GM19099 (cell line): ENCODE measurements around the gene FOXE3.

Source experiments
- POLR2A ChIP-seq: IDR thresholded peaks from 3 replicates; pipeline ENCODE4 v1.6.1; 2011; ENCODE audit warnings: low read depth; ENCODE audit not compliant: insufficient read length; ENCODE audit errors: extremely low read depth

The FOXE3 gene

GRCh38 chr1:47418681-47419325 is 2.7 kb downstream of the FOXE3 start:
- no peak for TF ChIP-seq POLR2A

DNA sequence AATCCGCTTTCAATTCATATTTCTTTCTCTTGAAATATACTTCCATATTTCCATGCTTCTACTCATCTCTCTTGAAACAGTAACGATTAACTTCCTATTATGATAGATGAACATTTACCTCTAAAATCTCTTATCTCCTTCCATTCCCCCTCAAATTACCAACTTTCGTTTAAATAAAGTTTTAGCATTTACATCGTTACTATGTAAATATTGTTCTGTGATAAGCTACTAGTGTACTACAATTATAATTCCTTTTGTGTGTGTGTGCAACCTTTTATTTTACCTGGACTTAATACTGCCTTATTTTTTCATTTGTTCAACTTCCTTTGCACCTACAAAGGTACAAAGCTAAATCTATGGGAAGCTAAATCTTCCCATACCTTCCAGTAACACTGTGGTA is 4.5 kb downstream of the FOXE3 start:
- TF ChIP-seq POLR2A: no peak

- TF ChIP-seq POLR2A: no peak
Measured at GRCh38 chr1:47423872-47424271, 7.8 kb downstream of the FOXE3 start.

GRCh38 chr1:47424336-47424982 is 8.4 kb downstream of the FOXE3 start:
- TF ChIP-seq POLR2A: no peak

GRCh38 chr1:47431534-47431933 is 15.4 kb downstream of the FOXE3 start:
- TF ChIP-seq POLR2A: no peak

- TF ChIP-seq POLR2A: no peak
Measured at GRCh38 chr1:47432071-47433036, 16.3 kb downstream of the FOXE3 start.

DNA sequence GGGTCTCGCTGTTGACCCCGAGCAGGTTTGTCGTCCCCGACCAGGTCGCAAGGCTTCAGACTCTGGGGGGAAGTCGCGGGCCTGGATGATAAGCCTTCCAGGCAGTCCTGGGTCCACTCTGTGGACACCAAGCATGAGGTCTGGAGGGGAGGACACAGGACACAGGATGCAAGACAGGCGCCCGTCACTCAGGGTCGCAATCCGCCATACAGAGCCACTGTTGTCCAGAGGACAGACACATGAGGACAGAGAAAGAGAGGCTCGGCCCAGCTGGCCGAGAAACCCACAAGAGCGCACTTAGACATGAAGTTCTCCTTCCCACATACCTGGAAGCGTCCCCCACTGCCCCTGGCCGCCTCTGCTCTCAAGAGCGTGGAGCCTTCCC is 16.9 kb downstream of the FOXE3 start:
- no peak for TF ChIP-seq POLR2A

DNA sequence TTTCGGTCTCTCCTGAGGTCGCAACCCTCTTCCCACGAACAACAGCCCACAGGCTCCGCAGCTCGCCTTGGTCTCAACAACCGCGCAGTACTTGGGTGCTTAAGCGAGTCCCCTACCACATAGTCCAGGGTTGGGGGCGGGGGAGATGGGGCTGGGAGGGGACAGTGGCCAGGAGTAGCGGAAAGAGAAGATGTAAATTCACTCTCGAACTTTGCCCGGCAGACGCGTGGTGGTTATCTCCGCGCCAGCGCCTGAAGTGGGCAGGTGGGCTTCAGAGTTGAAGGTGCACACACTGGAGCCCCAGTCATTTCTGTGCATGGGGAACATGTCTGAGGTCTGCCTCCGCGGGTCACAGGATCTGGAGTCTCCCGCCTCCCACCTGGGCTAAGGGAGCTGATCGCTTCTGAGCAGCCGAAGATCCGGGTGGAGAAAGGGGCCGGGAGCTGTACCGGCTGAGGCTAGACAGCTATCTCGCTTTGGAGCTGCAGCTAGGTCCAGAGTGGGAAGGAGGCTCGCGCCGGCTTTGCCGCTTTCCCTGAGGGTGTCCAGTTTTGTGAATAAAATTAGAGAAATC is 17.5 kb downstream of the FOXE3 start:
- TF ChIP-seq POLR2A: no peak

DNA sequence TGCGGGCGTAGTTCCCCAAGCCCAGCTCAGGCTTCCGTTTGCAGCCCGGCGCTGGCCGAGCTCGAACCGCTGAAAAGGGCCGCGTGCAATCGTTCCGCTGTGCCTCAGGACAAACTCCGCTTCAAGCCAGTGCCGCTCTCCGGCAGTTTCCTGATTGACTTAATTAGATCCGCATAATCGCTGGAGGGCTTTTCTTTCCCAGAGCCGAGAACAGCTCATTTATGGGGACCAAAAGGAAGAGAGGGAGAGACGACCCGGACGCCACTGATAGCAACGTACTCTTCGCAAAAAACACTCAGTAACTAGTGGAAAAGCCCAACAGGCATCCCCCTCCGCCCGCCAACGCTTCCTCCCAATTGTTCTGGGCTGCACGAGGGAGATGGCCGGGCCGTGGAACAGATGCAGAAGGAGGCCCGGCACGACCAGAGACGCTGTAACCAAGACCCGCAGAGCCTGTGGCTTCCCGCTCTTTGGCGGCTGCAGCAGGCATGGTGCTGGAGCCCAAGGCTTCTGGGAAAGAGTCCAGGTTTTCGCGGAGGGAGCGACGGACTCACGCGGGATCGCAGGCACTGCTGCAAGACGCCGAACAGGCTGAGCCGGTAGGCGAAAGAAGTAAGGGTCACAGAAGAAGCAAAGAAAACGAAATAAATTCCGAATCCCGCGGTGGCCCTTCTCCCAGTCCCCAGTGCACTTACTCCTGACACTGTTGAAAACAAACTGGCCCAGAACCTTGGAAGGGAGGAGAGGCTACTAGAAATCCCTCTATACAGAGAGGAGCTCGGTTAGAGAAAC is 18.2 kb downstream of the FOXE3 start:
- TF ChIP-seq POLR2A: no peak

DNA sequence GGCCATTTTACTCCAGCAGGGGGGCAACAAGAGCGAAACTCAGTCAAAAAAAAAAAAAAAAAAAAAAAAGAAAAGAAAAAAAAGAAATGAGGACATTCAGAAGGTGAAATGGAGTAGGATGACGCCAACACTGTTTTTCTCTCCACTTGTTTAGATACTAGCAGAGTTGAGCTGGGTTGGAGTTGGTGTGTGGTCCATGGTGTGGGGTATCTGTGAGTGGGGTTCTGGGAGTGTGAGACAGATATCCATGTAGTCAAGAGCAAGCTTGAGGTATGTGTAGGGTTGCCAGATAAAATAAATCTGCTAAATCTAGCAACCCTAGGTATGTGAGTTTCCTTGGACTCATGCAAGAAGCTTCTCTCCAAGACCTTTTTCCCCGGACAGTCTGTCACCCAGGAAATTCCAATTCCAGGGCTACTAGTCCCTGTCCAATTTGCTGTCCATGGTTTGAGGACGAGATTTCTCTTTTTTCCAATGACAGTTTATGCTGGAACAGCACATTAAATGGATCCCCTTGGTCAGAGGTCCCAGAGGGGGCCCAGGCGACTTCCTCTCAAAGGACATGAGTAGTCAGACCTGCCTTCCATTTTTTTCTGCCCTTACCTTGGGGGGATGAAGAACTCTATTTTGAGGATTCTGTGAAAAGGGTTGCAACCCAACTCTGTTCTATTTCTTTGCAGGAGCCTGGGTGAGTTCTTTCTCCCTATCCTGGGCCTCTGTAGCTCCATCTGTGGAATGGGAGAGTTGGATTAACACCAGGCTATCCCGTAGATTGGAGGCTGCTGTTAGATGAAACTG is 19.6 kb downstream of the FOXE3 start:
- TF ChIP-seq POLR2A: no peak

DNA sequence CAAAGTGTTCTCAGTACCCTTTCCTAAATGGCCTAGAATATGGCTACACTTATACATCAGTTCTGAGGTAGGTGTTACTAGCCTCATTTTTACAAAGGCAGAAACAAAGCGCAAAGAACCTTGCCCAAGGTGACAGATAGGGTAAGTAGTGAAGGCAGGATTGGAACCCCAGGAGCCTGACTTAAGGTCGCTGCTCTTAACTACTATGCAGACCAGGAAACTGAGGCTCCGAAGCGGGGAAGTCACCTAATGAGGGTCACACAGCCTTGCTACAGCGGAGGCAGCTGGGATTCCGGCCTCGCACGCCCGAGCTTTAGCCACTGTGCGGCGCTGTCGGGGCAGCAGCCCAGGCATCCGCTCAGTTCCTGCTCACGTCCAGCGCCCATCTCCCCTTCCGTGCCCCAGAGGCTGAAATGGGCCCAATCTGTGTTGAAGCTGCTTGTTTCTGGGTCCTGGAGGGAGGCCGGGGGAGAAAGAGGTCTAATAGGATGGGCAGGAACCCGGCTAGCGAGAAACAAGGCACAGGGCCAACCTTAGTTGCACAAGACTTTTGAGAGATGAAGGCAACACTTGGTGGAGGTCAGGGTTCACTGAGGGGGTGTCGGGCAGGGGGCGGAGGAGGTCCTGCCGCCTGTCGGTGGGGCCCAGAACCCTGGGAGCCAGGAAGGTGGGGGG is 20.4 kb downstream of the FOXE3 start:
- peak; percentile 40 for TF ChIP-seq POLR2A

DNA sequence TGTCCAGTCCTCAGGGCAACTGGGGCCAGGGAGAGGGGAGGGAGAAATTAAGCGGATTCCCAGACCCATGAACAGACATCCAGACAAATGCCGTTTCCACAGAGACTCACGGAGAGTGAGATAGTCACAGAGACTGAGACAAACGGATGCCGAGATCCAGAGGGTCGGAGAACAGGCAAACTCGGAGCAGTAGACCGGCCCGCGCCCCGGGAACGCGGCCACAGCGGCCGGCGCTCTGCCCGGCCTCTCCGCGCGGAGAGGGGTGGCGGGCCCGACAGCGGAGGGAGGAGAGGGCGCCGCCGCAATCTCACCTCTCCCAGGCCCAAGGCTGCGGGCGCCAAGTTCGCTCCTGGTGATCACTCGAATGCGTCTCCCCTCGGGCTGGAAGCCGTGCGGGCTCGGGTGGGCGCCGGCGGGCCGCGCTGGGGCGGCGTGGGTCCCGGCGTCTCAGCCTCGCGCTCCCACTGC is 20.9 kb downstream of the FOXE3 start:
- no peak for TF ChIP-seq POLR2A
